ENCODE measurements around the gene SLC52A3.

DNA sequence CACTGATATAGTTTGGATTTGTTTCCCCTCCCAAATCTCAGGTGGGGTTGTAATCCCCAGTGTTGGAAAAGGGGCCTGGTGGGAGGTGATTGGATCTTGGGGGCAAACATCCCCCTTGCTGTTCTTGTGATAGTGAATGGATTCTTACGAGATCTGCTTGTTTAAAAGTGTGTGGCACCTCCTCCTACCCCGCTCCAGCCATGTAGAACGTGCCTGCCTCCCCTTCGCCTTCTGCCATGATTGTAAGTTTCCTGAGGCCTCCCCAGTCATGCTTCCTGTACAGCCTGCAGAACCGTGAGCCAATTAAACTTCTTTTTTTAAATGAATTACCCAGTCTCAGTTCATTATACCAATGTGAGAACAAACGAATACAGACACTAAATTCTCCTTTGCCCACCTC is 26.7 kb downstream of the SLC52A3 start:
- TF ChIP-seq, protein P1, sequence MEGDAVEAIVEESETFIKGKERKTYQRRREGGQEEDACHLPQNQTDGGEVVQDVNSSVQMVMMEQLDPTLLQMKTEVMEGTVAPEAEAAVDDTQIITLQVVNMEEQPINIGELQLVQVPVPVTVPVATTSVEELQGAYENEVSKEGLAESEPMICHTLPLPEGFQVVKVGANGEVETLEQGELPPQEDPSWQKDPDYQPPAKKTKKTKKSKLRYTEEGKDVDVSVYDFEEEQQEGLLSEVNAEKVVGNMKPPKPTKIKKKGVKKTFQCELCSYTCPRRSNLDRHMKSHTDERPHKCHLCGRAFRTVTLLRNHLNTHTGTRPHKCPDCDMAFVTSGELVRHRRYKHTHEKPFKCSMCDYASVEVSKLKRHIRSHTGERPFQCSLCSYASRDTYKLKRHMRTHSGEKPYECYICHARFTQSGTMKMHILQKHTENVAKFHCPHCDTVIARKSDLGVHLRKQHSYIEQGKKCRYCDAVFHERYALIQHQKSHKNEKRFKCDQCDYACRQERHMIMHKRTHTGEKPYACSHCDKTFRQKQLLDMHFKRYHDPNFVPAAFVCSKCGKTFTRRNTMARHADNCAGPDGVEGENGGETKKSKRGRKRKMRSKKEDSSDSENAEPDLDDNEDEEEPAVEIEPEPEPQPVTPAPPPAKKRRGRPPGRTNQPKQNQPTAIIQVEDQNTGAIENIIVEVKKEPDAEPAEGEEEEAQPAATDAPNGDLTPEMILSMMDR (conservative IDR thresholded peaks at IDR 0.05; ENCODE audit: low read depth, low read length) = no peak
- no peak for TF ChIP-seq EZH2 (IDR thresholded peaks at IDR 0.05; ENCODE audit: low read length, unreplicated experiment)

All from PC-3 (cell line).